HFFc6 (cell line): ENCODE results near the gene GMEB2. TPM values are rescaled to one million over a fixed set of nuclear protein-coding genes. Genes with fewer than 3 reads are reported as not detected.

Experiments
- DNase-seq: peaks from one replicate; pipeline ENCODE4 v3.0.0-alpha.2; 2018
- H3K27ac Mint-ChIP-seq: 2 replicates; pipeline ENCODE4 v1.8.0; 2020; ENCODE audit warnings: mild to moderate bottlenecking, mixed read lengths
- H3K27me3 Mint-ChIP-seq: 2 replicates; pipeline ENCODE4 v1.8.0; 2021; ENCODE audit warnings: mild to moderate bottlenecking, moderate library complexity, mixed read lengths; ENCODE audit not compliant: insufficient read depth
- H3K36me3 Mint-ChIP-seq: 2 replicates; pipeline ENCODE4 v1.8.0; 2021; ENCODE audit warnings: low read depth, mixed read lengths
- H3K4me1 Mint-ChIP-seq: 2 replicates; pipeline ENCODE4 v1.8.0; 2020; ENCODE audit warnings: low read depth, mixed read lengths
- H3K4me3 Mint-ChIP-seq: 2 replicates; pipeline ENCODE4 v1.8.0; 2020; ENCODE audit warnings: mild to moderate bottlenecking, moderate library complexity, mixed read lengths
- H3K9me3 Mint-ChIP-seq: 2 replicates; pipeline ENCODE4 v1.8.0; 2020; ENCODE audit warnings: mild to moderate bottlenecking, mixed read lengths
- total RNA-seq, 6 experiments: library from RNA; stranded (reverse); fragmentation: NEBNext Ultra II Directional; extraction: Animal tissue kit (Norgen Biotek cat#: 25700); gene quantifications; 2 replicates in 1 of 6; 3 replicates in 5 of 6; pipeline ENCODE4 v1.2.3, GENCODE V29; 2021
- TF ChIP-seq, protein P1 (sequence below): fragments of 200-600 bp; sonication (generic); IDR thresholded peaks from 2 replicates; pipeline ENCODE4 v1.5.0; 2021; ENCODE audit warnings: antibody characterized with exemption, mild to moderate bottlenecking

Gene GMEB2
- total RNA-seq, 6 experiments from 2014 or later: 10.9 to 12.4 (median 12.0) TPM

DNA sequence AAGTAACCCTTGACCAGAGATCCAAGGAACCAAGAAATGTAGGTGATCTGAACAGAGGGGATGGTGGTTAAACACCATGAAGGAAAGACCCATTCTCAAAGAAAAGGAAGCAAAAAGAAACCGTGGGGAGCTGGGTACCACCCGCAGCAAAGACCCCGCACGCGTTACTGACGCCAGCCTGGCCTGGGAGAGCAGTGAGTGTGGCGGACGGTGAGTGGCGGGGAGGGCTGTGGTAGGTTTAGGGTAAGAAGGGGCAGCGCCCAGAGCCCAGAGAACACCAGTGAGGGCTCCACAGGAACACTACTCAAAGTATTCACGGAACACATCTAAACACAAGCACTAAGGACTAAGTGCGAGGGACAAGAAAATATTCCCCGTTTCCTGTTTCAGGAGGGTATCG lies 4.2 kb downstream of the GMEB2 start:
- Mint-ChIP-seq H3K9me3 (no peaks in the 10 kb centered on the region), H3K4me3 (no peak overlapping the region), H3K27me3 (no peaks in the 10 kb centered on the region), H3K36me3 (peaks cover 4% of the 10 kb centered on the region), H3K4me1 (peaks cover 11% of the 10 kb centered on the region), H3K27ac (no peak overlapping the region)
- TF ChIP-seq, protein P1, sequence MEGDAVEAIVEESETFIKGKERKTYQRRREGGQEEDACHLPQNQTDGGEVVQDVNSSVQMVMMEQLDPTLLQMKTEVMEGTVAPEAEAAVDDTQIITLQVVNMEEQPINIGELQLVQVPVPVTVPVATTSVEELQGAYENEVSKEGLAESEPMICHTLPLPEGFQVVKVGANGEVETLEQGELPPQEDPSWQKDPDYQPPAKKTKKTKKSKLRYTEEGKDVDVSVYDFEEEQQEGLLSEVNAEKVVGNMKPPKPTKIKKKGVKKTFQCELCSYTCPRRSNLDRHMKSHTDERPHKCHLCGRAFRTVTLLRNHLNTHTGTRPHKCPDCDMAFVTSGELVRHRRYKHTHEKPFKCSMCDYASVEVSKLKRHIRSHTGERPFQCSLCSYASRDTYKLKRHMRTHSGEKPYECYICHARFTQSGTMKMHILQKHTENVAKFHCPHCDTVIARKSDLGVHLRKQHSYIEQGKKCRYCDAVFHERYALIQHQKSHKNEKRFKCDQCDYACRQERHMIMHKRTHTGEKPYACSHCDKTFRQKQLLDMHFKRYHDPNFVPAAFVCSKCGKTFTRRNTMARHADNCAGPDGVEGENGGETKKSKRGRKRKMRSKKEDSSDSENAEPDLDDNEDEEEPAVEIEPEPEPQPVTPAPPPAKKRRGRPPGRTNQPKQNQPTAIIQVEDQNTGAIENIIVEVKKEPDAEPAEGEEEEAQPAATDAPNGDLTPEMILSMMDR: no peak
- DNase-seq: no peak

DNA sequence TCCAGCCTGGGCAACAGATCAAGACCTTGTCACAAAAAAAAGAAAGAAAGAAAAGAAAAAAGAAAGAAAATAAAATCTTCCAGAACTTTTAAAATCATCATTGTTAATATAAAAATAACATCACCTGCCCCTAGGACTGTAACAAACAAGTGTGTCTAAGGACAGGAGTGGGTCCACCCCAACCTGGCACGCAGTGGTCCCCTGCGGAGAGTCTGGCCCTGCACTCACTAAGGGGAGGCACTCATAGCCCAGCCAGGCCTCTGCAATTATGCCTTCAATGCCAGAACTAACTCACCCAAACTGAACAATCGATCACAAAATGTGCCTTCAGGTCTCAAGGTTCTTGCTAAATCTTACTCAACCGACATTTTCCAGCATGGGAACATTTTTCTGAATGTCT lies 4.8 kb downstream of the GMEB2 start:
- Mint-ChIP-seq H3K9me3 (no peaks in the 10 kb centered on the region), H3K27ac (no peak overlapping the region)

DNA sequence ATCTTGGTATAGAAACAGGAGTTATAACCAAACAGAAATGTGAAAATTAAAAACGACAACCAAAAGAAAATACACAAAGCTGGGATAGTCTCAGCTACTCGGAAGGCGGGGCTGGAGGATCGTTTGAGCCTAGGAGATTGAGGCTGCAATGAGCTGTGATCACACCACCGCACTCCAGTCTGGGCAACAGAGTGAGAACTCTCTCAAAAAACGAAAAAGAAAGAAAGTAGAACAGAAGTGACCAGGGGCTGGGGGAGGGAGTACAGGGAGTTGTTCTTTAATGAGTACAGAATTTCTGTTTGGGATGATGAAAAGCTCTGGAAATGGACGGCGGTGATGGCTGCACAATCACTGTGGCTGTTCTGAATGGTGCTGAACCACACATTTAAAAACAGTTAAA lies 5.9 kb downstream of the GMEB2 start:
- H3K27ac Mint-ChIP-seq: no peak overlapping the region
- no peaks in the 10 kb centered on the region for H3K27me3 Mint-ChIP-seq
- peaks cover 4% of the 10 kb centered on the region for H3K36me3 Mint-ChIP-seq
- TF ChIP-seq, protein P1: no peak
- no peak overlapping the region for H3K4me3 Mint-ChIP-seq
- H3K9me3 Mint-ChIP-seq: no peaks in the 10 kb centered on the region
- H3K4me1 Mint-ChIP-seq: peaks cover 11% of the 10 kb centered on the region
- no peak for DNase-seq

More for the DNA sequence above, 4.8 kb downstream of the GMEB2 start:
- DNase-seq: no peak
- TF ChIP-seq, protein P1: no peak
- peaks cover 4% of the 10 kb centered on the region for H3K36me3 Mint-ChIP-seq
- peaks cover 11% of the 10 kb centered on the region for H3K4me1 Mint-ChIP-seq
- H3K27me3 Mint-ChIP-seq: no peaks in the 10 kb centered on the region
- no peak overlapping the region for H3K4me3 Mint-ChIP-seq

DNA sequence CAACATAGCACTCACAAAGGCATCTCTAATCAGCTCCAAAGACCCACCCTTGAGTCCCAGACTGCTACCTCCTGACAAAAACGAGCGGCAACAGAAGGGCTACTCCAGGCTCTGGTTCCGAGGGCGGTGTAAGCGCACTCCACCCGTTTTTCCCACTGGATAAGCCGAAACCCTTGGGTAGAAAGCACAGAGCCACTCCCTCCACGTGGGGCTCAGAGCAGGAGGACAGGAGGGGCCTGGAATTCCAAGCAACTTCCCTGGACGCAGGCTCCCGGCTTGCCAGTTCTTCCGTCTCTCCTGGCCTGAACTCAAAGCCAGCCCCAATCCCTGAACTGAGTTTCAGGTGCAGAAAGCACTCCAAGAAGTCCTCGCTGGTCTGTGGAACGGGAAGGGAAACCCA lies 7.4 kb downstream of the GMEB2 start:
- Mint-ChIP-seq H3K36me3 (peaks cover 12% of the 10 kb centered on the region), H3K27ac (no peak overlapping the region), H3K4me1 (peaks cover 6% of the 10 kb centered on the region; the same call in 1 of the 2 replicates), H3K27me3 (no peaks in the 10 kb centered on the region), H3K4me3 (no peak overlapping the region), H3K9me3 (no peaks in the 10 kb centered on the region)
- no peak for DNase-seq
- TF ChIP-seq, protein P1: no peak

DNA sequence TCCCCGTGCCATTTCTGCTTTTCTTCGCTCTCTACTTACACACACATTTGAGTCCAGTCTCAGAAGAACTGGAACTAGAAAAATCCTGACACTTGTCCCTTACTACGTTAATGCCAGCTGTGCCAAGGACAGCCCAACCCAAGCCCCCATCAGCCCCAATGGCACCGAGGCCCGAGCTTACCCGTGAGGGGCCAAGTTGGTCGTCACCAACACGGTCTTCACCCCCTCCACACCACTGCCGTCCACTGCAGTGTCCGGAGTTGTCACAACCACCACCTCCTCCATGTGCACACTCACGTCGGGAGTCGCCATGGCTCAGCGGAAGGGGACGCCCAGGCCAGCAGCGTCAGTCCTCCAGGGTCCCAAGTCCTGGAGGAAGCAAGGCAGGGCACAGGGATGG lies 7.8 kb downstream of the GMEB2 start:
- no peaks in the 10 kb centered on the region for H3K9me3 Mint-ChIP-seq
- H3K4me3 Mint-ChIP-seq: no peak overlapping the region
- H3K4me1 Mint-ChIP-seq: peaks cover 6% of the 10 kb centered on the region; the same call in 1 of the 2 replicates
- TF ChIP-seq, protein P1: no peak
- no peaks in the 10 kb centered on the region for H3K27me3 Mint-ChIP-seq
- peaks cover 15% of the 10 kb centered on the region for H3K36me3 Mint-ChIP-seq
- no peak overlapping the region for H3K27ac Mint-ChIP-seq
- no peak for DNase-seq
